GM19035 (cell line): ENCODE data around the gene DAG1.
A peak's percentile ranks its signal among the peaks of the same experiment; 100 is the strongest.

Source experiments
- ATAC-seq: cut with Tn5 transposase; IDR thresholded peaks from one replicate; pipeline ENCODE4 v1.9.1; 2021; ENCODE audit not compliant: unreplicated experiment

DAG1 gene

GRCh38 chr3:49469936-49470713, at the start of gene DAG1:
Gene DAG1 (plus strand): TSS chr3:49470267. CDS start chr3:49510535, 40,268 bp downstream.
- ATAC-seq: peak; percentile 81

DNA sequence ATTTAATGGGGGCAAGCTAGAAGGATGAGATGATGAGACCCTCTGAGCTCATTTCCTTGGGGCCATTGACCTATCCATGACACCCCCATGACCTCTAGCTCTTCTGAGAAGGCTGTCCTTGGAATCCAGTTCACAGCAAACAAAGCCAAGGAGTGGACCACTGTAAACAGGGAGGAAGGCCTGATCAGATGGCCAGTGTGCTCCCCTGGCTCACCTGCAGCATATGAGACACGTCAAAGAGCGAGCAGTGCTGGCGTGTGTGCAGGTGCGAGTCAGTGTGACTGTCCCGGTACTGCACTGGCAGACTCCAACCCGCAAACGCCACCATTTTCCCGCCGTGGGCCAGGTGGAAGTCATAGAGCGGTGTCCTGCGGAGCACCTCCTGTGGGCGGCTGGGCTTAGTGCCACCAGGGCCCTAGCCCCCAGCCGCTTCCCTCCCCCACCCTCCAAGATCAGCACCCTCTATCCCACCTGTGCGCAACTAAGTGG, 48.1 kb upstream of the DAG1 start:
- ATAC-seq: no peak

DNA sequence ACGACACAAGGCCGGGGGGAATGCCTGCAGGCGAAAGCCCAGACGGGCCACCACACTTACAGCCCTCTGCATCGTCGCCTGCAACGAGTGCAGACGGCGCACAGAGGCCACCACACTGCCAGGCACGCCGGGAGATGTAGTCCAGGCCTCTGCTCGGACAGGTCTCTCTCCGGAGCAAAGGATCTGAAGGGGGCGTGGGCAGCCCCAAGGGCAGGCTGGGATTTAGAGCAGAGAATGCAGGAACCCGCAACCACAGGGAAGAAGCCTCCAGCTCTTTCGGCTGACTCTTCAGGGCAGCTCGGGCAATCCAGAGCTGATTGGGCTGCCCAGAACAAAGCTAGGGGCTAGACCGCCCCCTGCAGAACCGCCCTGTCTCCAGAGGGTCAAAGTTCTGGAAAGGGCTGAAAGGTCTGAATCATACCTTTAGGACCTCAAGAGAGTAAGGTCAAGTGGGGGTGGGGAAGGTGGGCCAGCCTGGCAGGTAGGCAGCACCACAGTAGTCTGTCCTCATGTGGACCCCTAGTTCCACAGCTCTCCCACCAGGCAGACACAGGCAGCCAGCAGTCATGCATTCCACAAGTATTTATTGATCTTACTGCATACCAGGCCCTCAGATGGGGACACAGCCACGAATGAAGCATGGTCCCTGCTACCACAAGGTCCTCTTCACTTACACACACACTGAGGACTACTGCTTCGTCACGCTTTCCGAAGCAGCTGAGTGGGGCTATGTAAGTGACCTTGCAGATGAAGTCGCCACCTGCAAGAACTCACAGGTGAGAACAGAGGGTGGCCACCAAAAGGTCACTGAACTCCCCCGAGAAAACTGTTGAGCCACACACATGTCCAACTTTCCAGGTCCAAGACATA, 47.5 kb upstream of the DAG1 start, which contains the start of gene AMT:
Gene AMT, minus strand, starts transcription at position 95 of the 870 bp plus-strand sequence. Its CDS starts 23 bp downstream, at position 72.
- no peak for ATAC-seq

GRCh38 chr3:49424816-49425215, 45.3 kb upstream of the DAG1 start:
- no peak for ATAC-seq

DNA sequence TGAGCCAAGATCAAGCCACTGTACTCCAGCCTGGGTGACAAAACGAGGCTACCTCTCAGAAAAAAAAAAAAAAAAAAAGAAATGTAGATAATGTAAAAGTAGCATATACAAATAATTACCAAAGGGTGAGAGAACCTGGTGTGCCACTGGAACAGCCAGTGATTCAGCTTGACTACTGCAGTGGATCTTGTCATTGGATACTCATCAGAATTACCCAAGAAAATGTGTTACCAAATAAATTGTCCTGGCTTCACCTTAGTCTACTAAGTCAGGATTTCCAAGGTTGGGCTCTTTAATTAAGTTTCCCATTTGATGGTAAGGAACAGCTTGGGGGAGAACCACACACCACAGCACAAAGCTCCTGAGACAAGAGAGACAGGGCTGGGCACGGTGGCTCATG, 42.5 kb upstream of the DAG1 start:
- ATAC-seq: no peak

GRCh38 chr3:49428752-49429080, 41.4 kb upstream of the DAG1 start:
- ATAC-seq: no peak

GRCh38 chr3:49434731-49435130, 35.3 kb upstream of the DAG1 start:
- ATAC-seq: no peak

GRCh38 chr3:49445391-49445790, 24.7 kb upstream of the DAG1 start:
- no peak for ATAC-seq

- no peak for ATAC-seq
Observed at GRCh38 chr3:49453621-49454020, 16.4 kb upstream of the DAG1 start.

GRCh38 chr3:49454458-49454857, 15.6 kb upstream of the DAG1 start:
- ATAC-seq: no peak

DNA sequence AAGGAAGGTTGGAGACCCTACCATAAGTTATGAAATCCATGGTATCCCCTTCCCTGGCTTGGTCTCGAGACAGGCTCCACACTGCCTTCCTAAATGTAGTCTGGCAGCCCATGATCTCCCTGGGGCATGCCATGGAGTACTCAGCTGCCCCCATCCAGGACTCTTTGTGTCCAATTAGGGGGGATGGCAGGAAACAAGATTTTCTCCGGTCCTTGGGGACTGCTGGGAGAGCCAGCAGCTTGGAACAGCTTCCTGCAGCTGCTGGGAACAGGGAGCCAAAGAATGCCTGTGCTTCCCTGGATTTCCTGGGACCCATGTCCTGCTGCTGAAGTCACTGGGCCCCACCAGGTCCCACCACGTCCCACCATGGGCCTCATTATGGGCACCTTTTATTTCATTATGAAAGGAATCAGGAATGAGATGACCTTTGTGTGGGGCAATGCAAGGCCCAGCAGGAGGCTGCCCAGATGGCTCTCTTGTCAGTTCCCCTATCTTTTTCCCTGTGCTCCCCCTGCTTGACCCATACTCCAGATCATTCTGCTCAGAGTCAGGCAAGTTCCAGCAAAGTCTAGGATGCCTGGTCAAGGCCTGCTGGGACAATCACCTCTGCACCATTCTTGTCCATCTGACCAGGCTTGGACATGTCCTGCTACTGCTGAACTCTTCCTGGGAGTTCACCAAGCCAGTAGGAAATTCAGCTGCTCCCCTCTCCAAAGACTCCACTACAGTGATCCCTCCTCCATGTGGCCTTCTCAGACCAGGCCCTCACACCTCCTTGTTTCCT, 15.0 kb upstream of the DAG1 start:
- no peak for ATAC-seq

GRCh38 chr3:49456466-49456865, 13.6 kb upstream of the DAG1 start:
- ATAC-seq: no peak

GRCh38 chr3:49460188-49460890, 9.7 kb upstream of the DAG1 start:
- ATAC-seq: no peak

DNA sequence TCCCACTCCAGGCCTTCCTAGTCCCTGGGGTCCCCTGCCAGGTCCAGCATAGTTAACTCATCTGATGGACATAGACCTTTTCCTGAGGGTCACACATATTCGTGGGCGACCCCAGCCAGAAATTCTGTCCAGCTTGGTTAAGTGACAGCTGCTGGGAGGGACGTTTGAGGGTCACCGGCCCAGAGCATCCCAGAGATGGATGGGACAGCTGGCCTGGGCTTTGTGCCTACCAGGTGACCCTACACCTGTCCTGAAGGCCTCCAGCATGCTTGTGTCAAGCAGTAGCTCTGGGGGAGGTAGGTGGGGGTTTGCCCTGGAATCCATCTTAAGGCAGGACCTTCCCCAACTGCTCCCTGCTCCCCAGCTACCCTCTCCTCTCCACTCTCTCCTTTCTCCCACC, 9.1 kb upstream of the DAG1 start:
- ATAC-seq: no peak

DNA sequence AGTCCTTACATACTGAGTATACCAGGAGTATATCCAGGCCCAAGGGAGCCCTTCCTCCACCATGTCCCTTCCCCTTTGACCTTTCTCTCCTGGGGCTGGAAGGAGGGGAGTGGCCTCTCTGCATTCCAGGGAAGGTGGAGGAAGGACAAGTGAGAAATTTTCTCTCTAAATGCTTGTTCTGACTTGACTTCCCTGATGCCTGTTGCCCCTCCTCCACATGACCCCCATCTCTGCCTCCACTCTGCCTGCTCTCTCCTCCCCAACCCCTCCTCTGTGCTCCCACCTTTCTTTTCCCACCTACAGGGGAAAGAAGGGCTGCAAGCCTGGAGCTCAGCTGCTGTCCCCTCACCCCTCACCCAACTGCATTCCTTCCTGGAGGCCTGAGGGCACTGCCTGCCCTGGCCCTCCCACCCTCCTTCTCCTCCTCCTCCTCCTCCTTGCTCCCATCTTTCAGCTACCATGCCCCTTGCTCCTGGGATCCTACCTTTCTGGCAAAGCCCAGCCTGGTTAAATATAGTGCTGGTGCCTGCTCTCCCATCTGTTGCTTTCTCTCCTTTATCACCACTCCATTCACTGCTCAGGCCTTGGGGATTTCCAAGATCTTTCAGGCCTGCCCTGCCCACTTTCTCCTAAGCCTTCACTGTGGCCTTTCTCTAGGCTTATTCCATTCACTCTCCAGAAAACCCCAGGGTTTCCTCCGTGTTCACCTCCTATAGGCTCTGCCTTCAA, 8.5 kb upstream of the DAG1 start:
- ATAC-seq: no peak

GRCh38 chr3:49462222-49462621, 7.8 kb upstream of the DAG1 start:
- no peak for ATAC-seq

DNA sequence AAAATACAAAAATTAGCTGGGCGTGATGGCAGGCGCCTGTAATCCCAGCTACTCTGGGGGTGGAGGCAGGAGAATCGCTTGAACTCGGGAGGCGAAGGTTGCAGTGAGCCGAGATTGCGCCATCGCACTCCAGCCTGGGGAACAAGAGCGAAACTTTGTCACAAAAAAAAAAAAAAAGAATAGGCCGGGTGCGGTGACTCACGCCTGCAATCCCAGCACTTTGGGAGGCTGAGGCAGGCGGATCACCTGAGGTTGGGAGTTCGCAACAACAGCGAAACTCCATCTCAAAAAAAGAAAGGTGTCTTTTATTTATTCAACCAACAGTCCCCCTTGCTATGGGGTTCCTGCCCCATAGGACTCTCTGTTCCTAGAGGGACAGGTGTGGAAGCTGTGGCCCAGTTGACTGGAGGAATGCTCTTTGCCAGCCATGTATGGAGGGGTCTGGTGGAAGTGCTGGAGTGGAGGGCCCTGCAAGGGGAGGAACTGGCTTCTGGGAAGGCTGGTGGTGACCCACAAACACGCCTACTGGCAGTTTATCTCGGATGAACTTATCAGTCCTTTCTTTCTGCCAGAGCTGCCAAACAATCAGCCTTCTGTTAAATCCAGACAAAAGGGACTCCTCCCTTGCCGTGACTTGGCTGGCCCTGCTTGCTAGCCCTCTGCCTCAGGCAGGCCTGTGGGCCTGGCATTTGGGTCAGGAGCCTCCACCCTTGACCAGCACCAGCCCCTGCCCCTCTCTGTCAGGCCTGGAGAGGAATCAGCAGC, 4.6 kb upstream of the DAG1 start:
- ATAC-seq: no peak

DNA sequence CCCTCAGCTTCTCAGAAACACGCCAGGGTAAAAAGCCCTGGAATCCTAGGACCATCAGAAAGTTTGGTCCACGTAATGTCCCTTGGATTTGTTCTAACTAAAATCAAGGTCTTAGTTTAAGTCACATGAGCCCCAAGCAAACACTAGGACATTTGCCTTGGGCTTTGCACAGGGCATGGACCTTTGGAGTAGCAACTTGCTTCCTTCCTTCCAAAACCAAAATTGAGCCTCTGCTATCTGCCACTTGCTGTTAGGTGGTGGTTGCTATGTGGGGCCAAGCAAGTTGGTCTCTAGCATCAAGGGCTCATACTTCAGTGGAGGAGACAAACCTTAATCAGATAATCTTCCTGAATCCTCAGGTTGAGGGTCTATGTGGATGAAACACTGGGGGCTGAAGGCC, 4.0 kb upstream of the DAG1 start:
- no peak for ATAC-seq
